Dermis blood vessel endothelial cell (primary cell): ENCODE results near the gene TEX38. TPM values are rescaled to one million over a fixed set of nuclear protein-coding genes. Genes with fewer than 3 reads are reported as not detected.
A peak's percentile ranks its signal among the peaks of the same experiment; 100 is the strongest.
"Not testable (repeated sequence)": the region's sequence is repeated elsewhere in the genome, so short reads cannot be mapped to it uniquely, and the experiment has no call there.

Experiments used
- DNase-seq: peaks from one replicate; pipeline ENCODE4 v3.0.0; 2010
- total RNA-seq: library from RNA; depleted of rRNA; stranded (reverse); fragments of >200 nt; gene quantifications from 2 replicates; pipeline ENCODE4 v1.2.3, GENCODE V29; 2014

Gene TEX38
- total RNA-seq, 1 donor from 2014 or later = 0.34 TPM

- DNase-seq = no peak
These were observed 18.2 kb downstream of the TEX38 start for GRCh38 chr1:46689897-46690296.

DNA sequence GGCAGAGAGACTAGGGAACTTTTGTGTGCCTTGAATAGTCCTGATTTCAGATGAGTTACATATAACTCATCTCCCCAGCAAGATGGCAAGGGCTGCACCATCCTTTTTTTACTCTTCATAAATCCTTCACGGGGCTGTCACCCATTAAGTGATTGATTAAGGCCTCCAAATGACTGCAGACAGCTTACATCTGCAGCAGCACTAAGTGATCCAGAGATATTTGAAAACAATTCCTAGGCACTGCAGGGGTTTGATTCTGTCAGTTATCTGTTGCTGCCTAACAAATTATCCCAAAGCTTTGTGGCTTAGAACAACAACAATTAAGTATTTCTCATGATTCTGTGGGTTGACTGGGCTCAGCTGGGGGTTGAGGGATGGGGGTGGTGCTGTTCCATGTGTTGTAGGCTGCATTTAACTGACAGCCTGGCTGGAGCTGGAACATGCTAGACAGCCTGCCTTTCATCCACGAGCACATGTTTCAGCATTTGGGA lies 19.3 kb downstream of the TEX38 start:
- DNase-seq = no peak

GRCh38 chr1:46691997-46692790 lies 20.5 kb downstream of the TEX38 start:
- DNase-seq = peak; percentile 35

GRCh38 chr1:46692811-46693770 lies 21.4 kb downstream of the TEX38 start:
- DNase-seq = no peak

DNA sequence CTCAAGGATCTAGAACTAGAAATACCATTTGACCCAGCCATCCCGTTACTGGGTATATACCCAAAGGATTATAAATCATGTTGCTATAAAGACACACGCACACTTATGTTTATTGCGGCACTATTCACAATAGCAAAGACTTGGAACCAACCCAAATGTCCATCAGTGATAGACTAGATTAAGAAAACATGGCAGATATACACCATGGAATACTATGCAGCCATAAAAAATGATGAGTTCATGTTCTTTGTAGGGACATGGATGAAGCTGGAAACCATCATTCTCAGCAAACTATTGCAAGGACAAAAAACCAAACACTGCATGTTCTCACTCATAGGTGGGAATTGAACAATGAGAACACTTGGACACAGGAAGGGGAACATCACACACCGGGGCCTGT lies 23.0 kb downstream of the TEX38 start:
- DNase-seq = not testable (repeated sequence)

- no peak for DNase-seq
These were observed 25.4 kb downstream of the TEX38 start for GRCh38 chr1:46697053-46697452.

DNA sequence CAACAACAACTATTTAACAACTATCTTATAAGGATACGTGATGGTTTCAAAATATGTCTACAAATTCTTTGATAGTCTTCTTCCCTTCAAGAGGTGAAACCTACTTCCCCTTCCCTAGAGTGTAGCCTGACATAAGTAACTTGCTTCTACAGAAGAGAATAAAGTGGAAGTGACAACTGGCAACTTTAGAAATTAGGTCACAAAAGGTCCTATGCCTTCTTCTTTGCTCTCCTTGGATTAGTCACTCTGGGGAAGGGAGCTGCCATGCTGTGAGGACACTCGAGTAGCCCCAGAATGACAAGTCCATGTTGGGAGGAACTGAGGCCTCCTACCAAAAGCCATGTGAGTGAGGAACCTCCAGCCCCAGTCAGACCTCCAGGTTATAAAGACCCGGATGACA lies 28.0 kb downstream of the TEX38 start:
- no peak for DNase-seq

DNA sequence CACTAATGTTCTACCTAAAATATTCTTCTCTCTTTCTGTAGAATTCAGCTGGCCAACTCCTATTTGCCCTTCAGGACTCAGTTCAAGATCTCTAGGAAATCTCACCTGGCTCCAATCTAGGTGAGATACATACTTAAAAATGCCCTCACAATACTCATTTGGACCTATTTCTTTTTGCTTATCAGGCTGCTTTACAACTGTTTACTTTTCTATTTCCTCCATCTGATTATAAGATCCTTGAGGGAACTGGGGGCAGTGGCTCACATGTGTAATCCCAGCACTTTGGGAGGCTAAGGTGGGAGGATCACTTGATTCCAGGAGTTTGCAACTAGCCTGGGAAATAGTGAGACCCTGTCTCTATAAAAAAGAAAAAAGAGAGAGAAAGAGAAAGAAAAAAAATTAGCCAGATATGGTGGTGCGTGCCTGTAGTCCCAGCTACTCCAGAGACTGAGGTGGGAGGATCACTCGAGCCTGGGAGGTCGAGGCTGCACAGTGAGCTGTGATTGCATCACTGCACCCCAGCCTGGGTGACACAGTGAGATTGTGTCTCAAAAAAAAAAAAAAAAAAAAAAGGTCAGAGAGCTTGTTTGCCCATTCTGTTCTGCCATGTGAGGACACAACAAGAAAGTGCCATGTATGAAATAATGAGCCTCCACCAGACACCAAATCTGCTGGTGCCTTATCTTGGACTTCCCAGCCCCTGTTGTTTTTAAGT lies 32.4 kb downstream of the TEX38 start:
- no peak for DNase-seq

DNA sequence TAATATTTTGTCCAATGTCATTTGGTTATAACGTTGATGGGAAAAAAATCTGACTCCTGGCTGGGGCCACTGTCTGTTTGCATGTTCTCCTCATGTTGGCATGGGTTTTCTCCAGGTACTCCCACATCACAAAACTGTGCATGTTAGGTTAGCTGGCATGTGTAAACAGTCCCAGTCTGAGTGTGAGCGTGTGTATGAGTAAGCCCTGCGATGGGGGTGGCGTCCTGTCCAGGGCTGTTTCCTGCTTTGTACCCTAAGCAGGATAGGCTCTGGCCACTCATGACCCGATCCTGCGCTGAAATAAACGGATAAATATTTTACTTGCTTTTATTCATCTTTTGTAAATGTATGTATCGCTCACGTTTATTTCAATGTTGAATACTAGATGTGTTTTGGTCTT lies 33.8 kb downstream of the TEX38 start:
- peak; percentile 73 for DNase-seq

- DNase-seq = no peak
These were observed 36.5 kb downstream of the TEX38 start for GRCh38 chr1:46708121-46708520.

DNA sequence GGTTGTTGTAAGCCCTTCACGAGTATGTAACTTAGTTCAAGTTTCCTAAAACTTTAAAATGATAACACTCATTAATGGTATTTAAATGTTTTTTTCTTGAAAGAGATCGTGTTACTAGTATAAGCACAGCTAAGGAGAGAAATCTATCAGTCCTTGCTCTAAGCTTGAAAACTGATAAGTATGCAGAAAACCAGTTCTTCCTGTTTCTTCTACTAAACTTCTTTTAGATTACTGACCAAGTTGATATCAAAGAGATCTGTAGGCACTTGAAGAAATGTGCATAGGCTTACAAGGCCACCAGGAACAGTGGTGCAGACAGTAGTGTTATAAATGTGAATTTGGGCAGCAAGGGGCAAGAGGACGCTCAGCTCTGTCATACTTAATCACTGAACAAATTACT lies 43.3 kb downstream of the TEX38 start:
- DNase-seq = no peak

- DNase-seq = peak; percentile 24
These were observed 46.0 kb downstream of the TEX38 start for GRCh38 chr1:46717654-46718053.

- peak; percentile 34 for DNase-seq
These were observed 46.7 kb downstream of the TEX38 start for GRCh38 chr1:46718340-46718726.

GRCh38 chr1:46718727-46719622 lies 47.3 kb downstream of the TEX38 start, which contains the start of gene EFCAB14:
TSS of gene EFCAB14 (minus strand) at chr1:46719114. CDS start at chr1:46718087, 1,027 bp downstream.
- DNase-seq = peak; percentile 95

- DNase-seq = peak; percentile 58
These were observed 48.0 kb downstream of the TEX38 start for GRCh38 chr1:46719689-46720088.

- not testable (repeated sequence) for DNase-seq
These were observed 48.7 kb downstream of the TEX38 start for GRCh38 chr1:46720319-46720718.

- no peak for DNase-seq
These were observed 49.5 kb downstream of the TEX38 start for GRCh38 chr1:46721204-46721603.

GRCh38 chr1:46721686-46722205 lies 50.1 kb downstream of the TEX38 start:
- DNase-seq = no peak
